Neural progenitor cell (in vitro differentiated cells): Measurements from ENCODE around the gene MAN2C1. TPM values are rescaled to one million over a fixed set of nuclear protein-coding genes. Genes with fewer than 3 reads are reported as not detected.
"Not testable (repeated sequence)": the region's sequence is repeated elsewhere in the genome, so short reads cannot be mapped to it uniquely, and the experiment has no call there.

Experiments used
- DNase-seq: peaks from one replicate; pipeline ENCODE4 v3.0.0-alpha.2; 2016; ENCODE audit warnings: low spot score
- H2AFZ ChIP-seq: fragments of 200-600 bp; sonication (generic); replicated peaks from 2 replicates; pipeline ENCODE4 v1.6.1; 2016; ENCODE audit warnings: antibody characterized with exemption
- H3F3A ChIP-seq: fragments of 200-600 bp; sonication (generic); 2 replicates; pipeline ENCODE4 v1.6.1; 2016; ENCODE audit warnings: antibody characterized with exemption, low read depth
- H3K27ac ChIP-seq: fragments of 200-600 bp; sonication (generic); 2 replicates; pipeline ENCODE4 v1.5.1; 2016; ENCODE audit warnings: mild to moderate bottlenecking
- H3K27me3 ChIP-seq: fragments of 200-600 bp; sonication (generic); 2 replicates; pipeline ENCODE4 v1.6.1; 2016; ENCODE audit warnings: mild to moderate bottlenecking, moderate library complexity
- H3K36me3 ChIP-seq: fragments of 200-600 bp; sonication (generic); 2 replicates; pipeline ENCODE4 v1.5.1; 2016
- H3K4me1 ChIP-seq: fragments of 200-600 bp; sonication (generic); 2 replicates; pipeline ENCODE4 v1.6.1; 2016; ENCODE audit warnings: mixed run types
- H3K4me2 ChIP-seq: fragments of 200-600 bp; sonication (generic); 2 replicates; pipeline ENCODE4 v1.6.1; 2016
- H3K4me3 ChIP-seq: fragments of 200-600 bp; sonication (generic); 2 replicates; pipeline ENCODE4 v1.5.1; 2016
- H3K79me2 ChIP-seq: fragments of 200-600 bp; sonication (generic); 2 replicates; pipeline ENCODE4 v1.6.1; 2016; ENCODE audit warnings: low read depth
- H3K9ac ChIP-seq: fragments of 200-600 bp; sonication (generic); 2 replicates; pipeline ENCODE4 v1.6.1; 2016
- H3K9me3 ChIP-seq: fragments of 200-600 bp; sonication (generic); 2 replicates; pipeline ENCODE4 v1.5.1; 2016; ENCODE audit warnings: low read depth
- H4K20me1 ChIP-seq: fragments of 200-600 bp; sonication (generic); 2 replicates; pipeline ENCODE4 v1.6.1; 2016; ENCODE audit warnings: low read depth
- H3K27ac Mint-ChIP-seq: 3 replicates; pipeline ENCODE4 v1.8.0; 2021; ENCODE audit warnings: mixed read lengths
- H3K27me3 Mint-ChIP-seq: 2 replicates; pipeline ENCODE4 v1.8.0; 2022; ENCODE audit warnings: low read depth, mild to moderate bottlenecking, inconsistent platforms, moderate library complexity, mixed read lengths; ENCODE audit not compliant: insufficient read depth
- H3K36me3 Mint-ChIP-seq: 3 replicates; pipeline ENCODE4 v1.8.0; 2021; ENCODE audit warnings: mixed read lengths
- H3K4me1 Mint-ChIP-seq: 3 replicates; pipeline ENCODE4 v1.8.0; 2021; ENCODE audit warnings: mixed read lengths
- H3K4me3 Mint-ChIP-seq: 3 replicates; pipeline ENCODE4 v1.8.0; 2021; ENCODE audit warnings: mild to moderate bottlenecking, moderate library complexity, mixed read lengths
- H3K9me3 Mint-ChIP-seq: 3 replicates; pipeline ENCODE4 v1.8.0; 2020; ENCODE audit warnings: mixed read lengths
- EZH2 ChIP-seq: fragments of 200-600 bp; sonication (generic); IDR thresholded peaks from 2 replicates; pipeline ENCODE4 v1.6.1; 2017; ENCODE audit warnings: antibody characterized with exemption, mild to moderate bottlenecking, moderate library complexity
- EZH2phosphoT487 ChIP-seq: fragments of 200-600 bp; sonication (generic); IDR thresholded peaks from 2 replicates; pipeline ENCODE4 v1.6.1; 2017; ENCODE audit warnings: antibody characterized with exemption
- total RNA-seq: library from RNA; depleted of rRNA; stranded (reverse); fragments of >200 nt; gene quantifications from 2 replicates; pipeline ENCODE4 v1.2.3, GENCODE V29; 2015; ENCODE audit warnings: low replicate concordance
- TF ChIP-seq, protein P1 (sequence below): fragments of 200-600 bp; sonication (generic); IDR thresholded peaks from 2 replicates; pipeline ENCODE4 v1.5.1; 2017; ENCODE audit warnings: antibody characterized with exemption, mild to moderate bottlenecking

Gene MAN2C1
- total RNA-seq, 1 donor from 2014 or later, result 76.8 TPM

DNA sequence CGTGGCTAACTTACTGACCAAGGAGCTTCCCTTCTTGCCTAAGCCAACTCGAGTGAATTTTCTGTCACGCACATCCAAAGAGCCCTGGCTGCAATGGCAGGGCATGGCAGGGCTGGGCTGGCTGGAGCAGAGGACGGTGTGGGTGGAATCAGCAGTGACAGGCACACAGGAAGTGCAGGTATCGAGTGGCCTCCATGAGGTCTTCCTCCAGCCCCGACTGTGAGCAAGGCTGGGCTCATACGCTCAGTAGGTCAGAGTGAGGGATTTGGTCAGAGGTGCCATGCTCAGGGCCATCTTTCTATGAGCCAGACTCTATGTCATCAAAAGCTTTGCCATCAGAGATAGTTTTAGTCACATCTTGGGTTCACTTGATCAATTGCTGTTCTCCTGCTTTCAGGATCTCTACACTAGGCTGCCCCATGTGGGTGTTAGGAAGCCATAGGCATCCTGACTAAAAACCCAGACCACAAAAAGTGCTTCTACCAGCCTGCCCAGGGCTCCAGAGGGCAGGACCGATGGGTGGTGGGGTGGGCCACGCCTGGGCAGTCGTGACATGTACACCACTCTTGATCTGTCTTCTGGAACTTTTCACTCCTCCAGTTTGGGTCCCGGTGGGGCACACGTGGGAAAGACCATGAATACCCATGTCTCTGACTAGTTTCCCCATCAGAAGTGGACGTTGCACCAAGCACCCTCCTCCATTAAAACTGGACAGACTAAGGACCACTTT lies 55.1 kb downstream of the MAN2C1 start:
- DNase-seq, result no peak
- Histone ChIP-seq H3K36me3 (no peaks in the 10 kb centered on the region), H3K79me2 (no peaks in the 10 kb centered on the region), H3K9me3 (no peaks in the 10 kb centered on the region), H3K4me2 (no peak overlapping the region), H3K4me3 (no peak overlapping the region), H3F3A (no peaks in the 10 kb centered on the region), H3K9ac (no peak overlapping the region), H3K27me3 (peaks cover 20% of the 10 kb centered on the region), H3K4me1 (no peaks in the 10 kb centered on the region), H2AFZ (no peak overlapping the region), H3K27ac (no peak overlapping the region), H4K20me1 (no peaks in the 10 kb centered on the region)
- Mint-ChIP-seq H3K36me3 (no peaks in the 10 kb centered on the region), H3K4me1 (no peaks in the 10 kb centered on the region), H3K27ac (no peak overlapping the region), H3K4me3 (no peak overlapping the region), H3K9me3 (no peaks in the 10 kb centered on the region), H3K27me3 (peaks cover 7% of the 10 kb centered on the region)
- TF ChIP-seq, protein P1, sequence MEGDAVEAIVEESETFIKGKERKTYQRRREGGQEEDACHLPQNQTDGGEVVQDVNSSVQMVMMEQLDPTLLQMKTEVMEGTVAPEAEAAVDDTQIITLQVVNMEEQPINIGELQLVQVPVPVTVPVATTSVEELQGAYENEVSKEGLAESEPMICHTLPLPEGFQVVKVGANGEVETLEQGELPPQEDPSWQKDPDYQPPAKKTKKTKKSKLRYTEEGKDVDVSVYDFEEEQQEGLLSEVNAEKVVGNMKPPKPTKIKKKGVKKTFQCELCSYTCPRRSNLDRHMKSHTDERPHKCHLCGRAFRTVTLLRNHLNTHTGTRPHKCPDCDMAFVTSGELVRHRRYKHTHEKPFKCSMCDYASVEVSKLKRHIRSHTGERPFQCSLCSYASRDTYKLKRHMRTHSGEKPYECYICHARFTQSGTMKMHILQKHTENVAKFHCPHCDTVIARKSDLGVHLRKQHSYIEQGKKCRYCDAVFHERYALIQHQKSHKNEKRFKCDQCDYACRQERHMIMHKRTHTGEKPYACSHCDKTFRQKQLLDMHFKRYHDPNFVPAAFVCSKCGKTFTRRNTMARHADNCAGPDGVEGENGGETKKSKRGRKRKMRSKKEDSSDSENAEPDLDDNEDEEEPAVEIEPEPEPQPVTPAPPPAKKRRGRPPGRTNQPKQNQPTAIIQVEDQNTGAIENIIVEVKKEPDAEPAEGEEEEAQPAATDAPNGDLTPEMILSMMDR, result no peak
- TF ChIP-seq EZH2phosphoT487 (no peak), EZH2 (no peak)

DNA sequence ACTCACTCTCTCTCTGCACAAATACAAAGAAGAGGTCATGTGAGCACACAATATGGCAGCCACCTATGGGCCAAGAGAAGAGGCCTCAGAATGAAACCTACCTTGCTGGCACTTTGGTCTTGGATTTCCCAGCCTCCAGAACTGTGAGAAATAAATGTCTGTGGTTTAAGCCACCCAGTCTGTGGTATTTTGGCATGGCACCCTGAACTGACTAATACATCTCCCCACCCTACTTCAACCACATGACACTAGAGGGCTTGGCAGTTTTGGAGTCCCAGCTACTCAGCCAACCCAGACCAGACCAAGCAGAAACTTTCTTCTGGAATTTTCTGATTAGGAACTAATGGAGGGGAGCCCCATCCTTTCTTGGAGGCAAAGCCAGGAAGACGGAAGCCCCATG lies 55.9 kb downstream of the MAN2C1 start:
- not testable (repeated sequence) for H3K4me2 ChIP-seq, H3K9me3 ChIP-seq, H3K4me3 Mint-ChIP-seq, H3K27ac ChIP-seq, H3K36me3 Mint-ChIP-seq, H3K4me3 ChIP-seq, H3K27me3 Mint-ChIP-seq, H3K4me1 ChIP-seq, H3K4me1 Mint-ChIP-seq, H3K79me2 ChIP-seq, H4K20me1 ChIP-seq, H3K9ac ChIP-seq, H3K9me3 Mint-ChIP-seq, DNase-seq, H2AFZ ChIP-seq, H3F3A ChIP-seq, H3K36me3 ChIP-seq, H3K27ac Mint-ChIP-seq
- peaks cover 27% of the 10 kb centered on the region for H3K27me3 ChIP-seq

- no peak overlapping the region for H2AFZ ChIP-seq
- no peak for TF ChIP-seq EZH2phosphoT487
- TF ChIP-seq, protein P1, result no peak
- TF ChIP-seq EZH2, result no peak
- H3K27ac Mint-ChIP-seq, result no peak overlapping the region
- no peak overlapping the region for H3K27ac ChIP-seq
- no peak for DNase-seq
- no peak overlapping the region for H3K4me3 ChIP-seq
- no peaks in the 10 kb centered on the region for H3K4me1 ChIP-seq
- peaks cover 10% of the 10 kb centered on the region for H3K27me3 Mint-ChIP-seq
- H3K9me3 ChIP-seq, result no peaks in the 10 kb centered on the region
- no peaks in the 10 kb centered on the region for H3K9me3 Mint-ChIP-seq
- peaks cover 35% of the 10 kb centered on the region for H3K27me3 ChIP-seq
- H3K36me3 Mint-ChIP-seq, result no peaks in the 10 kb centered on the region
- H3K79me2 ChIP-seq, result no peaks in the 10 kb centered on the region
- H4K20me1 ChIP-seq, result no peaks in the 10 kb centered on the region
- H3K9ac ChIP-seq, result no peak overlapping the region
- H3K4me1 Mint-ChIP-seq, result peaks cover 3% of the 10 kb centered on the region
- H3K4me2 ChIP-seq, result no peak overlapping the region
- H3K36me3 ChIP-seq, result no peaks in the 10 kb centered on the region
- no peak overlapping the region for H3K4me3 Mint-ChIP-seq
- H3F3A ChIP-seq, result no peaks in the 10 kb centered on the region
Measured at GRCh38 chr15:75309711-75310110, 58.7 kb downstream of the MAN2C1 start.

DNA sequence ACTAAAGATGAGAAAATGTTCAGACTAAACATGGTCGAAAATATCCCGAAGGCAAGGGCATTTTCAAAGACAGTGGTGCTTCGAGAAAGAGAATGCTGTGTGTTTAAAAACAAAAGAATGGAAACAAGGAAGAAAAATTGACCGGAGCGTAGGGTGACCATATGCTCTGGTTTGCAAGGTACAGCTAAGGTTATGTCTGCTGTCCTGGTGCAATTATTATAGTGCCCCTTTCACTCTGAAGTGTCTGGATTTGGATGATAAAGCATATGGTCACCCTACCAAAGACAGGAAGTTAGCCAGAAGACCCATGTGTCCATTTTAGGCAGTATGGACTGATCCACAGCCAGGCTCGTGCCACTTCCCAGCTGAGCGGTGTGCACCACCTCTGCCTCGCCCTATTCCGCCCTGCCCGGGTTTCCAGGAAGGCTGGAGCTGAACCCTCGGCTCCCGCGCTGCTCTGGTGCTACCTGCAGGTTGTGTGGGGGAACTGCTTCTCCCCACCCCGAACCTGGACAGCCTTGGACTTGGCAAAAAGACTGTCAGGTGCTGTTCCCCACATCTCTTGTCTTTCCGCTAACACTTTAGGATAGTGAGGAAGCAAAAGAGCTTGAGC lies 60.5 kb downstream of the MAN2C1 start:
- DNase-seq, result peak; percentile 62
- H3K79me2 ChIP-seq, result no peaks in the 10 kb centered on the region
- H3K9me3 ChIP-seq, result no peaks in the 10 kb centered on the region
- peaks cover 10% of the 10 kb centered on the region for H3K27me3 Mint-ChIP-seq
- H3K27ac ChIP-seq, result no peak overlapping the region
- H3K4me1 Mint-ChIP-seq, result peaks cover 3% of the 10 kb centered on the region
- H3K4me2 ChIP-seq, result no peak overlapping the region
- H3K9me3 Mint-ChIP-seq, result no peaks in the 10 kb centered on the region
- H3K9ac ChIP-seq, result no peak overlapping the region
- no peaks in the 10 kb centered on the region for H3K36me3 ChIP-seq
- H3K36me3 Mint-ChIP-seq, result no peaks in the 10 kb centered on the region
- H3K4me3 Mint-ChIP-seq, result no peak overlapping the region
- TF ChIP-seq EZH2phosphoT487, result no peak
- TF ChIP-seq, protein P1, result peak; percentile 48
- H4K20me1 ChIP-seq, result no peaks in the 10 kb centered on the region
- H3K27me3 ChIP-seq, result peaks cover 35% of the 10 kb centered on the region
- H3K4me1 ChIP-seq, result no peaks in the 10 kb centered on the region
- H3F3A ChIP-seq, result no peaks in the 10 kb centered on the region
- no peak overlapping the region for H3K4me3 ChIP-seq
- H3K27ac Mint-ChIP-seq, result no peak overlapping the region
- no peak overlapping the region for H2AFZ ChIP-seq
